Mesenchymal stem cell (in vitro differentiated cells and primary cell): ENCODE data around the gene MKLN1.

Experiments used
- DNase-seq: peaks from one replicate; pipeline ENCODE4 v3.0.0-alpha.2; 2013
- H2AFZ ChIP-seq: one replicate; pipeline ENCODE4 v1.6.1; 2013; ENCODE audit warnings: low read depth, mild to moderate bottlenecking, control low read depth, inconsistent platforms, low read length, moderate library complexity
- H2AK5ac ChIP-seq: 2 replicates; pipeline ENCODE4 v1.6.1; 2013; ENCODE audit warnings: low read length, moderate library complexity, mild to moderate bottlenecking, inconsistent platforms; ENCODE audit not compliant: severe bottlenecking
- H2BK120ac ChIP-seq: one replicate; pipeline ENCODE4 v1.6.1; 2013; ENCODE audit warnings: low read depth, mild to moderate bottlenecking, inconsistent platforms, low read length, moderate library complexity
- H2BK12ac ChIP-seq, 2 experiments: one replicate each; pipeline ENCODE4 v1.6.1; 2013; ENCODE audit warnings: inconsistent platforms in 2 of 2, low read length in 2 of 2, mild to moderate bottlenecking in 2 of 2, moderate library complexity in 2 of 2, control low read depth in 1 of 2
- H2BK15ac ChIP-seq: one replicate; pipeline ENCODE4 v1.6.1; 2013; ENCODE audit warnings: mild to moderate bottlenecking, low read depth, inconsistent platforms; ENCODE audit not compliant: poor library complexity, severe bottlenecking
- H2BK5ac ChIP-seq: 2 replicates; pipeline ENCODE4 v1.6.1; 2013; ENCODE audit warnings: low read depth, mild to moderate bottlenecking, low read length, control low read depth, inconsistent platforms; ENCODE audit not compliant: poor library complexity, severe bottlenecking
- H3K14ac ChIP-seq, 2 experiments: one replicate each; pipeline ENCODE4 v1.6.1; 2013; ENCODE audit warnings: inconsistent platforms in 2 of 2, low read length in 2 of 2, control low read depth in 1 of 2, mild to moderate bottlenecking in 1 of 2, moderate library complexity in 1 of 2
- H3K18ac ChIP-seq, 2 experiments: one replicate each; pipeline ENCODE4 v1.6.1; 2013; ENCODE audit warnings: inconsistent platforms in 2 of 2, low read length in 2 of 2, control low read depth in 1 of 2, low read depth in 1 of 2, mild to moderate bottlenecking in 1 of 2
- H3K23ac ChIP-seq, 2 experiments: one replicate each; pipeline ENCODE4 v1.6.1; 2013; ENCODE audit warnings: inconsistent platforms in 2 of 2, low read length in 2 of 2, mild to moderate bottlenecking in 2 of 2, moderate library complexity in 2 of 2, control low read depth in 1 of 2
- H3K27ac ChIP-seq: 2 replicates; pipeline ENCODE4 v1.5.1; 2013; ENCODE audit warnings: mild to moderate bottlenecking, moderate library complexity, low read length, control low read depth, inconsistent platforms; ENCODE audit not compliant: poor library complexity, severe bottlenecking
- H3K27me3 ChIP-seq, 2 experiments: 2 replicates each; pipeline versions ENCODE4 v1.6.1 to v1.7.0; 2013; ENCODE audit warnings: low read length in 2 of 2, mild to moderate bottlenecking in 2 of 2, moderate library complexity in 2 of 2, control low read depth in 1 of 2, inconsistent platforms in 1 of 2; ENCODE audit not compliant: control insufficient read depth in 1 of 2, insufficient read depth in 1 of 2
- H3K36me3 ChIP-seq, 2 experiments: 2 replicates each; pipeline versions ENCODE4 v1.6.1 to v1.7.0; 2013; ENCODE audit warnings: low read length in 2 of 2, control low read depth in 1 of 2, inconsistent platforms in 1 of 2, low read depth in 1 of 2, mild to moderate bottlenecking in 1 of 2; ENCODE audit not compliant: insufficient read depth in 2 of 2, control insufficient read depth in 1 of 2
- H3K4ac ChIP-seq, 2 experiments: one replicate each; pipeline ENCODE4 v1.6.1; 2013; ENCODE audit warnings: inconsistent platforms in 2 of 2, low read length in 2 of 2, mild to moderate bottlenecking in 2 of 2, moderate library complexity in 2 of 2, control low read depth in 1 of 2, low read depth in 1 of 2
- H3K4me1 ChIP-seq: 2 replicates; pipeline ENCODE4 v1.6.1; 2013; ENCODE audit warnings: low read depth, low read length, control low read depth; ENCODE audit not compliant: control insufficient read depth, insufficient read depth
- H3K4me2 ChIP-seq: 2 replicates; pipeline ENCODE4 v1.6.1; 2013; ENCODE audit warnings: low read length, mild to moderate bottlenecking, inconsistent platforms; ENCODE audit not compliant: poor library complexity, severe bottlenecking
- H3K4me3 ChIP-seq, 2 experiments: 2 replicates each; pipeline versions ENCODE4 v1.5.1 to v1.7.0; 2013; ENCODE audit warnings: low read length in 2 of 2, mild to moderate bottlenecking in 2 of 2, control low read depth in 1 of 2, low read depth in 1 of 2; ENCODE audit not compliant: insufficient read depth in 1 of 2
- H3K79me1 ChIP-seq: replicated peaks from 2 replicates; pipeline ENCODE4 v1.6.1; 2013; ENCODE audit warnings: mild to moderate bottlenecking, control low read depth, low read length, inconsistent platforms; ENCODE audit not compliant: poor library complexity, severe bottlenecking
- H3K9ac ChIP-seq: 2 replicates; pipeline ENCODE4 v1.7.0; 2013; ENCODE audit warnings: mild to moderate bottlenecking, low read length, moderate library complexity
- H3K9me3 ChIP-seq: 2 replicates; pipeline ENCODE4 v1.7.0; 2013; ENCODE audit warnings: mild to moderate bottlenecking, low read length; ENCODE audit not compliant: control insufficient read depth
- H4K8ac ChIP-seq: one replicate; pipeline ENCODE4 v1.6.1; 2013; ENCODE audit warnings: inconsistent platforms, mild to moderate bottlenecking, low read length, moderate library complexity
- H4K91ac ChIP-seq: one replicate; pipeline ENCODE4 v1.6.1; 2013; ENCODE audit warnings: mild to moderate bottlenecking, low read length, inconsistent platforms
- WGBS: methylation state at CpG from one replicate; pipeline ENCODE4 v1.1.7; 2013; ENCODE audit warnings: mixed read lengths; 5-methylcytosine and 5-hydroxymethylcytosine counted together

The MKLN1 gene

GRCh38 chr7:131546126-131546525 lies 218.4 kb downstream of the MKLN1 start:
- H3K4me2 ChIP-seq, result no peak overlapping the region
- peaks cover 11% of the 10 kb centered on the region for H3K4me1 ChIP-seq
- no peak overlapping the region for H4K8ac ChIP-seq
- H2BK5ac ChIP-seq, result no peak overlapping the region
- WGBS, result 87% methylated on average over 9 of the region's 12 CpGs
- no peak overlapping the region for H2AFZ ChIP-seq
- H3K14ac ChIP-seq, result no peak overlapping the region
- H3K23ac ChIP-seq, result no peak overlapping the region
- H3K79me1 ChIP-seq, result no peaks in the 10 kb centered on the region
- H3K9ac ChIP-seq, result peak overlapping the region; percentile 9
- no peaks in the 10 kb centered on the region for H3K9me3 ChIP-seq
- no peak overlapping the region for H2BK12ac ChIP-seq
- H3K4ac ChIP-seq, result no peak overlapping the region
- H4K91ac ChIP-seq, result no peak overlapping the region
- H3K4me3 ChIP-seq, result peak overlapping the region in 1 of 2 experiments; percentile 60
- H2AK5ac ChIP-seq, result peak overlapping the region; percentile 53
- peaks cover 0 to 12% of the 10 kb centered on the region in 2 experiments for H3K27me3 ChIP-seq
- no peaks in the 10 kb centered on the region for H3K36me3 ChIP-seq
- H2BK120ac ChIP-seq, result no peak overlapping the region
- H3K27ac ChIP-seq, result no peak overlapping the region
- H2BK15ac ChIP-seq, result no peak overlapping the region
- DNase-seq, result no peak
- no peak overlapping the region for H3K18ac ChIP-seq
